CD4-positive, alpha-beta T cell treated with Interferon alpha-2 for 1 hour (primary cell): ENCODE measurements around the gene ERF.
A peak's percentile ranks its signal among the peaks of the same experiment; 100 is the strongest.

ENCODE experiments used
- DNase-seq, 2 donors: peaks; one replicate each; pipeline ENCODE4 v3.0.0-alpha.2; 2020 to 2022

ERF gene

GRCh38 chr19:42254850-42255765, at the start of gene ERF:
TSS of gene ERF (minus strand) at chr19:42255128. CDS start at chr19:42254999, 129 bp downstream.
- DNase-seq: peak; percentile 94 to 96

GRCh38 chr19:42303876-42304275, 48.9 kb upstream of the ERF start:
- no peak for DNase-seq

GRCh38 chr19:42303101-42303464, 48.2 kb upstream of the ERF start:
- DNase-seq: no peak

GRCh38 chr19:42301646-42302203, 46.8 kb upstream of the ERF start, which contains the start of gene PRR19:
TSS of gene PRR19 (plus strand) at chr19:42302132. CDS start at chr19:42309585, 7,453 bp downstream.
- no peak for DNase-seq

- no peak for DNase-seq
These were observed 42.1 kb upstream of the ERF start for GRCh38 chr19:42297039-42297438.

GRCh38 chr19:42295831-42296525, 41.0 kb upstream of the ERF start:
- peak; percentile 86 to 90 for DNase-seq

- DNase-seq: no peak
These were observed 40.4 kb upstream of the ERF start for GRCh38 chr19:42295342-42295741.

GRCh38 chr19:42294471-42295137, 39.7 kb upstream of the ERF start:
- no peak for DNase-seq

GRCh38 chr19:42293948-42294347, 39.0 kb upstream of the ERF start:
- no peak for DNase-seq

- no peak for DNase-seq
These were observed 38.6 kb upstream of the ERF start for GRCh38 chr19:42293540-42293939.

GRCh38 chr19:42292963-42293362, 38.0 kb upstream of the ERF start:
- DNase-seq: no peak

- no peak for DNase-seq
These were observed 37.4 kb upstream of the ERF start for GRCh38 chr19:42292042-42292960.

- DNase-seq: no peak
These were observed 36.5 kb upstream of the ERF start for GRCh38 chr19:42291435-42291810.

GRCh38 chr19:42290523-42291434, 35.9 kb upstream of the ERF start:
- DNase-seq: peak; percentile 62 to 72

- DNase-seq: no peak
These were observed 35.2 kb upstream of the ERF start for GRCh38 chr19:42290136-42290522.

- no peak for DNase-seq
These were observed 34.7 kb upstream of the ERF start for GRCh38 chr19:42289556-42290041.

GRCh38 chr19:42288881-42289555, 34.1 kb upstream of the ERF start:
- DNase-seq: no peak

- no peak for DNase-seq
These were observed 33.5 kb upstream of the ERF start for GRCh38 chr19:42288387-42288786.

- DNase-seq: no peak
These were observed 32.8 kb upstream of the ERF start for GRCh38 chr19:42287827-42288107.
